ENCODE measurements around the gene C22orf15.

The C22orf15 gene

DNA sequence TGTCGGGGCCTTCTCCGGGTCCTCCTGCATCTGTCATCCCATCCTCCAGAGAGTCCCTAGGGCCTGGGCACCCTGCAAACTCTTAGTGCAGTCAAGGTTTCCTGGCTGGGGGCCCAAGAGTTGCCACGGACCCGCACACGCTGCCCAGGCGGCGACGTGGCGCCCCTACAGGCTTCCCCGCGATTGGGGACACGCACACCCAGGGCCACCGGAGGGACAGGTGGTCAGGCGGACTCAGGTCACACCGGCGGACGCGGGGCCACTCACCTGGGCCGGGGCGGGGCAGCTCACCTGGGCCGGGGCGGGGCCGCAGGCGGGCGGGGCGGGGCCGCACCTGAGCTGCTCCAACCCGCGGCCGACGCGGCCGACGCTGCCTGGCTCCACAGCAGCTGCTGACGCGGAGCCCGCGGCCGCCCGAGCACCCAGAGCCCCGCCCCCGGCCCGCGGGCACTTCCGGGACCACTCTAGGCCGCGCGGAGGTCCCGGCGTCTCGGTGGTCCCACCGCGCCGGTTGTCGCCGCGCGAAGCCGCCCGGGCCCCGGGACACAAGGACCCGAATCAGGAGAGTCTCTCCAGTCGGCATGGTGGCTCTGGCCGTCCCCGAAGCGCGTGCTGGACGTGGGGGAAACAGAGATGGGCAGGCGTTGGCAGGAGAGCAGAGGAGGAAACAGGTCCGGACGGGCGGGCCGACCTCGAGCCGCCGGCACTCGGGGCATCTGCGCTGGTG lies 11.9 kb upstream of the C22orf15 start, which contains the start of gene ZNF70:
Gene ZNF70, minus strand, starts transcription at position 399 of the 727 bp plus-strand sequence. CDS start 5,972 bp downstream, outside the sequence.
- no peaks in the 10 kb centered on the region for H3K4me1 ChIP-seq (ENCODE audit: control insufficient read depth, insufficient read depth, low read length)
- H3K27me3 ChIP-seq (ENCODE audit: control insufficient read depth, insufficient read depth, low read length) = no peaks in the 10 kb centered on the region
- H3K4me3 ChIP-seq (ENCODE audit: low read length) = peak within 1 kb of the TSS; percentile 91
- no peak for DNase-seq (ENCODE audit: low read depth, low spot score)
- no peak within 1 kb of the TSS for H3K27ac ChIP-seq (ENCODE audit: low read length)
- H3K9me3 ChIP-seq (ENCODE audit: control insufficient read depth, insufficient read depth, low read length) = no peaks in the 10 kb centered on the region
- no peaks in the 10 kb centered on the region for H3K36me3 ChIP-seq (ENCODE audit: control insufficient read depth, insufficient read depth, low read length)
- WGBS (ENCODE audit: insufficient coverage, insufficient read length) = no CpG with 5 or more reads among the region's 78 CpGs

GRCh38 chr22:23751441-23751996 lies 11.3 kb upstream of the C22orf15 start:
- H3K36me3 ChIP-seq (ENCODE audit: control insufficient read depth, insufficient read depth, low read length) = no peaks in the 10 kb centered on the region
- DNase-seq (ENCODE audit: low read depth, low spot score) = no peak
- H3K9me3 ChIP-seq (ENCODE audit: control insufficient read depth, insufficient read depth, low read length) = no peaks in the 10 kb centered on the region
- H3K27ac ChIP-seq (ENCODE audit: low read length) = no peak overlapping the region
- H3K4me1 ChIP-seq (ENCODE audit: control insufficient read depth, insufficient read depth, low read length) = no peaks in the 10 kb centered on the region
- peak overlapping the region; percentile 91 for H3K4me3 ChIP-seq (ENCODE audit: low read length)
- no CpG with 5 or more reads among the region's 22 CpGs for WGBS (ENCODE audit: insufficient coverage, insufficient read length)
- no peaks in the 10 kb centered on the region for H3K27me3 ChIP-seq (ENCODE audit: control insufficient read depth, insufficient read depth, low read length)

- no peaks in the 10 kb centered on the region for H3K27me3 ChIP-seq (ENCODE audit: control insufficient read depth, insufficient read depth, low read length)
- no peak overlapping the region for H3K4me3 ChIP-seq (ENCODE audit: low read length)
- no CpG with 5 or more reads among the region's 9 CpGs for WGBS (ENCODE audit: insufficient coverage, insufficient read length)
- DNase-seq (ENCODE audit: low read depth, low spot score) = no peak
- H3K9me3 ChIP-seq (ENCODE audit: control insufficient read depth, insufficient read depth, low read length) = no peaks in the 10 kb centered on the region
- H3K4me1 ChIP-seq (ENCODE audit: control insufficient read depth, insufficient read depth, low read length) = no peaks in the 10 kb centered on the region
- no peaks in the 10 kb centered on the region for H3K36me3 ChIP-seq (ENCODE audit: control insufficient read depth, insufficient read depth, low read length)
- H3K27ac ChIP-seq (ENCODE audit: low read length) = no peak overlapping the region
Observed at GRCh38 chr22:23752090-23752691, 10.6 kb upstream of the C22orf15 start.

GRCh38 chr22:23752750-23753149 lies 10.0 kb upstream of the C22orf15 start:
- H3K27me3 ChIP-seq (ENCODE audit: control insufficient read depth, insufficient read depth, low read length) = no peaks in the 10 kb centered on the region
- no peak overlapping the region for H3K4me3 ChIP-seq (ENCODE audit: low read length)
- H3K4me1 ChIP-seq (ENCODE audit: control insufficient read depth, insufficient read depth, low read length) = no peaks in the 10 kb centered on the region
- H3K9me3 ChIP-seq (ENCODE audit: control insufficient read depth, insufficient read depth, low read length) = no peaks in the 10 kb centered on the region
- no peak overlapping the region for H3K27ac ChIP-seq (ENCODE audit: low read length)
- WGBS (ENCODE audit: insufficient coverage, insufficient read length) = no CpG with 5 or more reads among the region's 16 CpGs
- H3K36me3 ChIP-seq (ENCODE audit: control insufficient read depth, insufficient read depth, low read length) = no peaks in the 10 kb centered on the region
- no peak for DNase-seq (ENCODE audit: low read depth, low spot score)

DNA sequence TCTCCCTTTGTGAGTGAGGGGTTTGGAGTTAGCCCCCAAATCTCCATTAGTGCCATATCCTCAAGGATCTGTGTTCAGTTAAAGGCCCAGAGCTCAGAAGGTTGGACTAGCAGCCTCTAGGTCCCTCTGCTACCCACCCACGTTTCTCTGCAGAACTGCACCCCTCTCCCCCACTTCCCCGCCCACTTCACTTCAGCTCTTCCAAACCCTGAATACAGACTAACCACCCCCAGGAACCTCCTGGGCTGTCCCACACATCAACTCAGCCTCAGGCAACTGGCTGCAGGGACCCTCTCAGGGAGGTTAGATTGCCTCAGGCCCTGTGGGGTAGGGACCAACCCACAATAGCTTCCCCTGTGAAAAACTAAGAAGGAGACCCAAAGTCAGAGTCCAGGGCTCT lies 9.4 kb upstream of the C22orf15 start:
- H3K9me3 ChIP-seq (ENCODE audit: control insufficient read depth, insufficient read depth, low read length) = no peaks in the 10 kb centered on the region
- H3K4me1 ChIP-seq (ENCODE audit: control insufficient read depth, insufficient read depth, low read length) = no peaks in the 10 kb centered on the region
- no peak for DNase-seq (ENCODE audit: low read depth, low spot score)
- WGBS (ENCODE audit: insufficient coverage, insufficient read length) = no CpG with 5 or more reads among the region's 2 CpGs
- H3K36me3 ChIP-seq (ENCODE audit: control insufficient read depth, insufficient read depth, low read length) = no peaks in the 10 kb centered on the region
- H3K27me3 ChIP-seq (ENCODE audit: control insufficient read depth, insufficient read depth, low read length) = no peaks in the 10 kb centered on the region
- no peak overlapping the region for H3K4me3 ChIP-seq (ENCODE audit: low read length)
- H3K27ac ChIP-seq (ENCODE audit: low read length) = no peak overlapping the region

DNA sequence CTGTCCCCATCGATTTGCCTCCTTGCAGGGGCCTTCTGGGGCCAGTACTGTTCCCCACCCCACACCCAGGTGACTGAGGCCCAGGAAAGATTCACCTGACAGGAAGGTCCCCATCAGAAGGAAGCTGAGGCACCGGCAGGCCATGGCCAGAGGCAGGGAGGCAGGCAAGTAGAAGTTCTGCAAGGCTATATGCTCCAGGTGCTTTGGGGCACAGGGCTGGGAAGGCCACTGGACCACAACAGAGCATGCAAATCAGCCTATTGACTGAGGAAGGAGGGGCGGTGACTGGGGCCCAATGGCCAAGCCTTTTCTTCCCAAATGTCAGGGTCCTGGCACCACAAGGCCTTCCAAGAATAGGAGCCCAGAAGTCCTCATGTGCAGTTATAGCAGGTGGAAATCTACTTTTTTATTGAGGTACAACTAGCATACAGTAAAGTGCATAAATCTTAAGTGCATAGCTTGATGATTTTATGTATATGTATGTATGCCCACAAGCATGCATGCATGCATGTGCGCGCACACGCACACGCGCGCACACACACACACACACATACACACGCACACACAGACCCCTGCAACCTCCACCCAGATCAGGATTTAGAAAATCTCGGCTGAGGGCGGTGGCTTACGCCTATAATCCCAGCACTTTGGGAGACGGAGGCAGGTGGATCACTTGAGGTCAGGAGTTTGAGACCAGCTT lies 8.4 kb upstream of the C22orf15 start, which contains the start of gene VPREB3:
Gene VPREB3, minus strand, starts transcription at position 206 of the 700 bp plus-strand sequence. Its CDS starts 62 bp downstream, at position 144.
- no CpG with 5 or more reads among the region's 14 CpGs for WGBS (ENCODE audit: insufficient coverage, insufficient read length)
- Histone ChIP-seq H3K27ac (ENCODE audit: low read length) (no peak within 1 kb of the TSS), H3K27me3 (ENCODE audit: control insufficient read depth, insufficient read depth, low read length) (no peaks in the 10 kb centered on the region), H3K4me1 (ENCODE audit: control insufficient read depth, insufficient read depth, low read length) (no peaks in the 10 kb centered on the region), H3K4me3 (ENCODE audit: low read length) (no peak within 1 kb of the TSS), H3K9me3 (ENCODE audit: control insufficient read depth, insufficient read depth, low read length) (no peaks in the 10 kb centered on the region), H3K36me3 (ENCODE audit: control insufficient read depth, insufficient read depth, low read length) (no peaks in the 10 kb centered on the region)
- DNase-seq (ENCODE audit: low read depth, low spot score) = no peak

GRCh38 chr22:23754980-23755636 lies 7.7 kb upstream of the C22orf15 start:
- Histone ChIP-seq H3K27ac (ENCODE audit: low read length) (no peak overlapping the region), H3K4me3 (ENCODE audit: low read length) (no peak overlapping the region), H3K4me1 (ENCODE audit: control insufficient read depth, insufficient read depth, low read length) (no peaks in the 10 kb centered on the region), H3K9me3 (ENCODE audit: control insufficient read depth, insufficient read depth, low read length) (no peaks in the 10 kb centered on the region), H3K36me3 (ENCODE audit: control insufficient read depth, insufficient read depth, low read length) (no peaks in the 10 kb centered on the region), H3K27me3 (ENCODE audit: control insufficient read depth, insufficient read depth, low read length) (no peaks in the 10 kb centered on the region)
- WGBS (ENCODE audit: insufficient coverage, insufficient read length) = no CpG with 5 or more reads among the region's 6 CpGs
- DNase-seq (ENCODE audit: low read depth, low spot score) = no peak

DNA sequence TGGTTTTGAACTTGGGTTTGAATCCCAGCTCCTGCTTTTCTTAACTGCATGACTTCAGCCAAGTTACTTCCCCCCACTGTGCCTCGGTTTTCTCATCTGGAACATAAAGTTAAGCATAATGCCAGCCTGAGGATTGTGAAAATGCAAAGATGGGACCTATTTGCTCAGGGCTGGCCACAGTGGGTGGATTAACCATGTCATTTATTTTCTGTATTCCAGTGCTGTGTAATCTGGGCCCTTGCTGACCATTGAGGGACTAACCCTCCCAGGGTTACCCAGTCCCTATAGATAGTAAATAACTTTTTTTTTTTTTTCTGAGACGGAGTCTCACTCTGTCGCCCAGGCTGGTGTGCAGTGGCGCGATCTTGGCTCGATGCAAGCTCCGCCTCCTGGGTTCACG lies 7.1 kb upstream of the C22orf15 start:
- WGBS (ENCODE audit: insufficient coverage, insufficient read length) = no CpG with 5 or more reads among the region's 8 CpGs
- H3K4me1 ChIP-seq (ENCODE audit: control insufficient read depth, insufficient read depth, low read length) = no peaks in the 10 kb centered on the region

GRCh38 chr22:23756891-23757290 lies 5.9 kb upstream of the C22orf15 start:
- Histone ChIP-seq H3K4me1 (ENCODE audit: control insufficient read depth, insufficient read depth, low read length) (no peaks in the 10 kb centered on the region), H3K27ac (ENCODE audit: low read length) (no peak overlapping the region)

More for the DNA sequence above, 7.1 kb upstream of the C22orf15 start:
- no peak overlapping the region for H3K27ac ChIP-seq (ENCODE audit: low read length)
- no peaks in the 10 kb centered on the region for H3K9me3 ChIP-seq (ENCODE audit: control insufficient read depth, insufficient read depth, low read length)
- no peak for DNase-seq (ENCODE audit: low read depth, low spot score)
- no peaks in the 10 kb centered on the region for H3K36me3 ChIP-seq (ENCODE audit: control insufficient read depth, insufficient read depth, low read length)
- no peak overlapping the region for H3K4me3 ChIP-seq (ENCODE audit: low read length)
- H3K27me3 ChIP-seq (ENCODE audit: control insufficient read depth, insufficient read depth, low read length) = no peaks in the 10 kb centered on the region

DNA sequence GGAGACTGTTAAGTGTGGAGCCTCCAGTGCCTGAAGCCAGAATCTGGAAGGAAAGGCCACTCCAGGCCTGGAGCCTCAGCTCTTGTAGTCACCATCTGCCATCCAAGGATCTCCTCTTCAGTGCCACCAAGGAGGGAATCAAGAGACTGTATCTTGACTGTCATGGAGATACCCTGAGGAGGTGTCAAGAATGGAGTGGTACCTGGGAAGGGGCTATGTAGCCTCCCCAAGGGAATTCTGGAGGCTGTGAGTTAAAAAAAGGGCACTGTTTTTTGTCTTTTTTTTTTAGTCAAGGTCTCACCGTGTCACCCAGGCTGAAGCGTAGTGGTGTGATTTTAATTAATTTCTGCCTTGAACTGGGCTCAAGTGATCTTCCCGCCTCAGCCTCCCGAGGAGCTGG lies 3.2 kb upstream of the C22orf15 start:
- DNase-seq (ENCODE audit: low read depth, low spot score) = no peak
- Histone ChIP-seq H3K4me1 (ENCODE audit: control insufficient read depth, insufficient read depth, low read length) (peaks cover 10% of the 10 kb centered on the region), H3K9me3 (ENCODE audit: control insufficient read depth, insufficient read depth, low read length) (no peaks in the 10 kb centered on the region), H3K36me3 (ENCODE audit: control insufficient read depth, insufficient read depth, low read length) (no peaks in the 10 kb centered on the region), H3K27ac (ENCODE audit: low read length) (no peak overlapping the region), H3K4me3 (ENCODE audit: low read length) (no peak overlapping the region), H3K27me3 (ENCODE audit: control insufficient read depth, insufficient read depth, low read length) (no peaks in the 10 kb centered on the region)
- WGBS (ENCODE audit: insufficient coverage, insufficient read length) = no CpG with 5 or more reads among the region's 4 CpGs

More at GRCh38 chr22:23756891-23757290, 5.9 kb upstream of the C22orf15 start:
- no peak for DNase-seq (ENCODE audit: low read depth, low spot score)
- Histone ChIP-seq H3K9me3 (ENCODE audit: control insufficient read depth, insufficient read depth, low read length) (no peaks in the 10 kb centered on the region), H3K4me3 (ENCODE audit: low read length) (no peak overlapping the region), H3K36me3 (ENCODE audit: control insufficient read depth, insufficient read depth, low read length) (no peaks in the 10 kb centered on the region), H3K27me3 (ENCODE audit: control insufficient read depth, insufficient read depth, low read length) (no peaks in the 10 kb centered on the region)
- WGBS (ENCODE audit: insufficient coverage, insufficient read length) = no CpG with 5 or more reads among the region's 4 CpGs

All from iPS DF 6.9 (cell line).